ENCODE results near the gene LGALS7. TPM values are rescaled to one million over a fixed set of nuclear protein-coding genes. Genes with fewer than 3 reads are reported as not detected.

Gene LGALS7
- polyA plus RNA-seq, 1 of the 3 experiments (the other 2 are of a cell fraction): not detected

DNA sequence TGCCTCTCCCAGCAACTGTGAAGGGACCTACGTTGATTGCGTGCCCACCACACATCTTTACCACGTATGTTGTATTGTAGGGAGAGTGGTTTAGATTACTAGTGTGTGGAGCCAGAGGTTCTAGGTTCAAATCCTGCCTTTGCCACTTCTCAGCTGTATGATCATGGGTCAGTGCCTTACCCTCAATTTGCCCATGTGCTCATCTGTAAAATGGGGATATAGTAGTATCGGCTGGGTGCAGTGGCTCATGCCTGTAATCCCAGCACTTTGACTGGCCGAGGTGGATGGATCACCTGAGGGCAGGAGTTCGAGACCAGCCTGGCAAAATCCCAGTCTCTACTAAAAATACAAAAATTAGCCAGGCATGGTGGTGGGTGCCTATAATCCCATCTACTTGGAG is 40.0 kb upstream of the LGALS7 start:
- ChIA-PET CTCF (no interaction called here), POLR2A (no interaction called here)
- Histone ChIP-seq H3K79me2 (ENCODE audit: insufficient read depth) (no peaks in the 10 kb centered on the region), H3K4me3 (ENCODE audit: low read depth in 2 of 2, low read length in 1 of 2) (no peak overlapping the region), H3K9me3 (no peaks in the 10 kb centered on the region), H3K27me3 (ENCODE audit: insufficient read depth) (no peaks in the 10 kb centered on the region), H4K20me1 (ENCODE audit: insufficient read depth) (no peaks in the 10 kb centered on the region), H3K9ac (no peak overlapping the region), H3K9me2 (no peaks in the 10 kb centered on the region), H3K27ac (ENCODE audit: low read depth in 2 of 2, low read length in 1 of 2) (no peak overlapping the region), H3F3A (replicated peaks; ENCODE audit: insufficient read depth) (no peaks in the 10 kb centered on the region), H3K4me2 (no peak overlapping the region), H3K36me3 (replicated peaks in 1 of 2; ENCODE audit: control insufficient read depth in 1 of 2, insufficient read depth in 2 of 2, low read length in 1 of 2) (peaks cover 0 to 10% of the 10 kb centered on the region in 2 experiments), H3K4me1 (ENCODE audit: control insufficient read depth in 1 of 2, insufficient read depth in 2 of 2, low read depth in 1 of 2, low read length in 1 of 2) (no peaks in the 10 kb centered on the region), H2AFZ (ENCODE audit: low read depth) (no peak overlapping the region)
- WGBS (ENCODE audit: low lambda C conversion rate): 85% methylated on average over 6 of the region's 6 CpGs
- DNase-seq: no peak
- TF ChIP-seq, protein P1, sequence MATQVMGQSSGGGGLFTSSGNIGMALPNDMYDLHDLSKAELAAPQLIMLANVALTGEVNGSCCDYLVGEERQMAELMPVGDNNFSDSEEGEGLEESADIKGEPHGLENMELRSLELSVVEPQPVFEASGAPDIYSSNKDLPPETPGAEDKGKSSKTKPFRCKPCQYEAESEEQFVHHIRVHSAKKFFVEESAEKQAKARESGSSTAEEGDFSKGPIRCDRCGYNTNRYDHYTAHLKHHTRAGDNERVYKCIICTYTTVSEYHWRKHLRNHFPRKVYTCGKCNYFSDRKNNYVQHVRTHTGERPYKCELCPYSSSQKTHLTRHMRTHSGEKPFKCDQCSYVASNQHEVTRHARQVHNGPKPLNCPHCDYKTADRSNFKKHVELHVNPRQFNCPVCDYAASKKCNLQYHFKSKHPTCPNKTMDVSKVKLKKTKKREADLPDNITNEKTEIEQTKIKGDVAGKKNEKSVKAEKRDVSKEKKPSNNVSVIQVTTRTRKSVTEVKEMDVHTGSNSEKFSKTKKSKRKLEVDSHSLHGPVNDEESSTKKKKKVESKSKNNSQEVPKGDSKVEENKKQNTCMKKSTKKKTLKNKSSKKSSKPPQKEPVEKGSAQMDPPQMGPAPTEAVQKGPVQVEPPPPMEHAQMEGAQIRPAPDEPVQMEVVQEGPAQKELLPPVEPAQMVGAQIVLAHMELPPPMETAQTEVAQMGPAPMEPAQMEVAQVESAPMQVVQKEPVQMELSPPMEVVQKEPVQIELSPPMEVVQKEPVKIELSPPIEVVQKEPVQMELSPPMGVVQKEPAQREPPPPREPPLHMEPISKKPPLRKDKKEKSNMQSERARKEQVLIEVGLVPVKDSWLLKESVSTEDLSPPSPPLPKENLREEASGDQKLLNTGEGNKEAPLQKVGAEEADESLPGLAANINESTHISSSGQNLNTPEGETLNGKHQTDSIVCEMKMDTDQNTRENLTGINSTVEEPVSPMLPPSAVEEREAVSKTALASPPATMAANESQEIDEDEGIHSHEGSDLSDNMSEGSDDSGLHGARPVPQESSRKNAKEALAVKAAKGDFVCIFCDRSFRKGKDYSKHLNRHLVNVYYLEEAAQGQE (IDR thresholded peaks at IDR 0.05; ENCODE audit: low read depth, low read length): no peak
- TF ChIP-seq RAD21 (IDR thresholded peaks at IDR 0.05; ENCODE audit: low read length) (no peak), MEF2A (IDR thresholded peaks at IDR 0.05; ENCODE audit: borderline replicate concordance, low read depth) (no peak), POLR2AphosphoS5 (IDR thresholded peaks at IDR 0.05; ENCODE audit: low read depth, low read length) (no peak), GABPA (IDR thresholded peaks at IDR 0.05; ENCODE audit: low read depth) (no peak), GATA2 (CRISPR knock-in tag; IDR thresholded peaks at IDR 0.05) (no peak), FOXJ3 (CRISPR knock-in tag; IDR thresholded peaks at IDR 0.05) (no peak), FOSL2 (IDR thresholded peaks at IDR 0.05; ENCODE audit: borderline replicate concordance, low read depth) (no peak), SMC3 (IDR thresholded peaks at IDR 0.05; ENCODE audit: low read depth, low read length) (no peak), SIN3A (IDR thresholded peaks at IDR 0.05; ENCODE audit: borderline replicate concordance, low read depth, low read length) (no peak), TEAD4 (IDR thresholded peaks at IDR 0.05; ENCODE audit: borderline replicate concordance, insufficient read depth) (no peak)
- TF ChIP-seq, protein P2, sequence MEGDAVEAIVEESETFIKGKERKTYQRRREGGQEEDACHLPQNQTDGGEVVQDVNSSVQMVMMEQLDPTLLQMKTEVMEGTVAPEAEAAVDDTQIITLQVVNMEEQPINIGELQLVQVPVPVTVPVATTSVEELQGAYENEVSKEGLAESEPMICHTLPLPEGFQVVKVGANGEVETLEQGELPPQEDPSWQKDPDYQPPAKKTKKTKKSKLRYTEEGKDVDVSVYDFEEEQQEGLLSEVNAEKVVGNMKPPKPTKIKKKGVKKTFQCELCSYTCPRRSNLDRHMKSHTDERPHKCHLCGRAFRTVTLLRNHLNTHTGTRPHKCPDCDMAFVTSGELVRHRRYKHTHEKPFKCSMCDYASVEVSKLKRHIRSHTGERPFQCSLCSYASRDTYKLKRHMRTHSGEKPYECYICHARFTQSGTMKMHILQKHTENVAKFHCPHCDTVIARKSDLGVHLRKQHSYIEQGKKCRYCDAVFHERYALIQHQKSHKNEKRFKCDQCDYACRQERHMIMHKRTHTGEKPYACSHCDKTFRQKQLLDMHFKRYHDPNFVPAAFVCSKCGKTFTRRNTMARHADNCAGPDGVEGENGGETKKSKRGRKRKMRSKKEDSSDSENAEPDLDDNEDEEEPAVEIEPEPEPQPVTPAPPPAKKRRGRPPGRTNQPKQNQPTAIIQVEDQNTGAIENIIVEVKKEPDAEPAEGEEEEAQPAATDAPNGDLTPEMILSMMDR (IDR thresholded peaks at IDR 0.05): no peak

DNA sequence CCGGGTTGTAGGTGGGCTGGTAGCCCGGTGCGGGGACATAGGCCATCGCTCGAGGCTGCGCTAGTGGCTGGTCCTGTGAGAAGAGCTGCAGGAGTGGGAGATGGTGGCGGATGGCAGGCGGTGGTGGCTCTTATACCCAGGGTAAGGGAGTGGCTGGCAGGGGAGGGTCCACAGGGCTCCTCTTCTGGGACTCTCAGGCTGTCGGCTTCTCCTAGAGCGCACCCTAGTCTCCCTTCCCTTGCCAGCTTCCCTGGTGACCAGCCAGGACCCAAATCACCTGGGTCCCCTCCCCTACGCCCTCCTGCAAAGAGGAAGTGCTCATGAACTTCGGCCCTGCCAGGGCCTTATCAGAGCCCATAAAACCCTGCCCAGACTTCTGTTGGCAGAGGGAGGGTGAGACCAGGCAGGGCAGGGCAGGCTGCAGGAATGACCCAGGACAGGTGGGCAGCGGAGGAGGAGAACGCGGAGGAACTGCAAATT is 39.6 kb upstream of the LGALS7 start, which contains the start of gene LGALS4:
TSS of gene LGALS4 (minus strand) at position 105 of the 480 bp plus-strand sequence. CDS start at position 46, 59 bp downstream.
- ChIA-PET CTCF (no interaction called here), POLR2A (no interaction called here)
- peaks cover 0 to 10% of the 10 kb centered on the region in 2 experiments for H3K36me3 ChIP-seq (replicated peaks in 1 of 2; ENCODE audit: control insufficient read depth in 1 of 2, insufficient read depth in 2 of 2, low read length in 1 of 2)
- no peaks in the 10 kb centered on the region for H3K9me3 ChIP-seq
- WGBS (ENCODE audit: low lambda C conversion rate): 83% methylated on average over 15 of the region's 15 CpGs
- no peaks in the 10 kb centered on the region for H3K4me1 ChIP-seq (ENCODE audit: control insufficient read depth in 1 of 2, insufficient read depth in 2 of 2, low read depth in 1 of 2, low read length in 1 of 2)
- H4K20me1 ChIP-seq (ENCODE audit: insufficient read depth): no peaks in the 10 kb centered on the region
- H3F3A ChIP-seq (replicated peaks; ENCODE audit: insufficient read depth): no peaks in the 10 kb centered on the region
- no peak within 1 kb of the TSS for H2AFZ ChIP-seq (ENCODE audit: low read depth)
- no peak within 1 kb of the TSS for H3K4me3 ChIP-seq (ENCODE audit: low read depth in 2 of 2, low read length in 1 of 2)
- H3K4me2 ChIP-seq: no peak within 1 kb of the TSS
- H3K9ac ChIP-seq: no peak within 1 kb of the TSS
- DNase-seq: peak; percentile 23
- no peaks in the 10 kb centered on the region for H3K9me2 ChIP-seq
- H3K79me2 ChIP-seq (ENCODE audit: insufficient read depth): no peaks in the 10 kb centered on the region
- no peaks in the 10 kb centered on the region for H3K27me3 ChIP-seq (ENCODE audit: insufficient read depth)
- H3K27ac ChIP-seq (ENCODE audit: low read depth in 2 of 2, low read length in 1 of 2): no peak within 1 kb of the TSS
- TF ChIP-seq POLR2AphosphoS5 (IDR thresholded peaks at IDR 0.05; ENCODE audit: low read depth, low read length) (no peak), FOXJ3 (CRISPR knock-in tag; IDR thresholded peaks at IDR 0.05) (no peak), YY1 (IDR thresholded peaks at IDR 0.05; ENCODE audit: low read depth) (no peak), GATA2 (CRISPR knock-in tag; IDR thresholded peaks at IDR 0.05) (no peak), JUND (IDR thresholded peaks at IDR 0.05) (no peak), FOXM1 (IDR thresholded peaks at IDR 0.05; ENCODE audit: low read depth) (no peak)
- TF ChIP-seq, protein P1 (IDR thresholded peaks at IDR 0.05; ENCODE audit: low read depth, low read length): no peak
- TF ChIP-seq, protein P2 (IDR thresholded peaks at IDR 0.05): no peak
- TF ChIP-seq, protein P3, sequence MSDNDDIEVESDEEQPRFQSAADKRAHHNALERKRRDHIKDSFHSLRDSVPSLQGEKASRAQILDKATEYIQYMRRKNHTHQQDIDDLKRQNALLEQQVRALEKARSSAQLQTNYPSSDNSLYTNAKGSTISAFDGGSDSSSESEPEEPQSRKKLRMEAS (IDR thresholded peaks at IDR 0.05; ENCODE audit: low read depth): no peak

Data from SK-N-SH (cell line).